PC-3 (cell line): ENCODE measurements around the gene SLC1A3. TPM values are rescaled to one million over a fixed set of nuclear protein-coding genes. Genes with fewer than 3 reads are reported as not detected.

ENCODE experiments used
- ATAC-seq: fragments of 200-7000 bp; cut with Tn5 transposase; 2 replicates; pipeline ENCODE4 v1.9.1; 2020; ENCODE audit warnings: mild to moderate bottlenecking, moderate library complexity
- BruUV-seq: library from RNA; stranded (reverse); fragments of 400-500 nt; replicated peaks from 2 replicates; lab custom pipeline; 2021; lab: Mats Ljungman, UMichigan
- CTCF ChIA-PET: fragments of 300-600 bp; sonication (Branson Sonifier 250); formaldehyde crosslinking; loops from one replicate; lab custom pipeline; 2022; ENCODE audit warnings: antibody characterized with exemption; lab: Charles Lee
- POLR2A ChIA-PET: fragments of 300-600 bp; sonication (Branson Sonifier 250); formaldehyde crosslinking; loops from one replicate; lab custom pipeline; 2022; ENCODE audit warnings: antibody characterized with exemption; ENCODE audit not compliant: unreplicated experiment; lab: Charles Lee
- DNase-seq: peaks from one replicate; pipeline ENCODE4 v3.0.0-alpha.2; 2015
- H2AFZ ChIP-seq: fragments of 300-600 bp; sonication (generic); 2 replicates; pipeline ENCODE4 v1.6.0; 2016; ENCODE audit warnings: antibody characterized with exemption, low read length
- H3F3A ChIP-seq: fragments of 300-600 bp; sonication (generic); one replicate; pipeline ENCODE4 v1.6.0; 2017; ENCODE audit warnings: antibody characterized with exemption, low read length, control low read depth, mild to moderate bottlenecking; ENCODE audit not compliant: unreplicated experiment
- H3K27ac ChIP-seq: fragments of 300-600 bp; sonication (generic); 2 replicates; pipeline ENCODE4 v1.5.1; 2016; ENCODE audit warnings: mild to moderate bottlenecking, low read length
- H3K27me3 ChIP-seq: fragments of 300-600 bp; sonication (generic); 2 replicates; pipeline ENCODE4 v1.6.1; 2016; ENCODE audit warnings: low read length, mixed read lengths
- H3K36me3 ChIP-seq: fragments of 300-600 bp; sonication (generic); 2 replicates; pipeline ENCODE4 v1.6.1; 2016; ENCODE audit warnings: low read depth, mixed run types, low read length, mixed read lengths
- H3K4me1 ChIP-seq: fragments of 300-600 bp; sonication (generic); 2 replicates; pipeline ENCODE4 v1.5.1; 2016; ENCODE audit warnings: low read length; ENCODE audit not compliant: insufficient read depth
- H3K4me2 ChIP-seq: fragments of 300-600 bp; sonication (generic); 2 replicates; pipeline ENCODE4 v1.6.0; 2016; ENCODE audit warnings: low read length
- H3K4me3 ChIP-seq: fragments of 300-600 bp; sonication (generic); 2 replicates; pipeline ENCODE4 v1.5.1; 2016; ENCODE audit warnings: mild to moderate bottlenecking, low read length, mixed read lengths
- H3K79me2 ChIP-seq: fragments of 300-600 bp; sonication (generic); 2 replicates; pipeline ENCODE4 v1.6.1; 2017; ENCODE audit warnings: low read length, mixed read lengths
- H3K9ac ChIP-seq: fragments of 300-600 bp; sonication (generic); 2 replicates; pipeline ENCODE4 v1.6.0; 2016; ENCODE audit warnings: mild to moderate bottlenecking, low read length
- H3K9me2 ChIP-seq: fragments of 300-600 bp; sonication (generic); replicated peaks from 2 replicates; pipeline ENCODE4 v1.6.1; 2016; ENCODE audit warnings: mixed run types, low read length, mixed read lengths
- H3K9me3 ChIP-seq: fragments of 300-600 bp; sonication (generic); 2 replicates; pipeline ENCODE4 v1.6.1; 2016; ENCODE audit warnings: low read length, mixed read lengths
- H4K20me1 ChIP-seq: fragments of 300-600 bp; sonication (generic); 2 replicates; pipeline ENCODE4 v1.6.1; 2016; ENCODE audit warnings: low read length, mixed read lengths
- EZH2 ChIP-seq: fragments of 300-600 bp; sonication (generic); IDR thresholded peaks from one replicate; pipeline ENCODE4 v1.6.1; 2017; ENCODE audit warnings: antibody characterized with exemption, mild to moderate bottlenecking, low read length; ENCODE audit not compliant: unreplicated experiment
- EZH2phosphoT487 ChIP-seq: fragments of 300-600 bp; sonication (generic); IDR thresholded peaks from 2 replicates; pipeline ENCODE4 v1.6.1; 2018; ENCODE audit warnings: mild to moderate bottlenecking, antibody characterized with exemption, low read length, borderline replicate concordance
- intact Hi-C: fragments of 100-400 bp; cut with micrococcal nuclease; formaldehyde crosslinking; loops from 2 replicates; pipeline ENCODE4 v1.9.0; 2023
- total RNA-seq: library from RNA; depleted of rRNA; stranded (reverse); fragments of >200 nt; gene quantifications from 2 replicates; pipeline ENCODE4 v1.2.3, GENCODE V29; 2014
- TF ChIP-seq, protein P1 (sequence below): fragments of 300-600 bp; sonication (generic); conservative IDR thresholded peaks from 2 replicates; pipeline ENCODE4 v1.5.1; 2017; ENCODE audit warnings: antibody characterized with exemption, low read depth, mild to moderate bottlenecking, low read length

Gene SLC1A3
- total RNA-seq, 1 experiment from 2014 or later: 24.7 TPM

- no TSS peak for BruUV-seq
- no peaks in the 10 kb centered on the region for H3K27me3 ChIP-seq
- ChIA-PET CTCF (interaction anchor here (0.6 kb wide), 1 partner anchor 26 kb away, joined by 3 read pairs; no protein-coding TSS in a partner anchor), POLR2A (no interaction called here)
- no peak overlapping the region for H3K4me3 ChIP-seq
- intact Hi-C loops: no loop called here
- H3K4me1 ChIP-seq: no peaks in the 10 kb centered on the region
- H3K36me3 ChIP-seq: no peaks in the 10 kb centered on the region
- no peaks in the 10 kb centered on the region for H4K20me1 ChIP-seq
- H3K4me2 ChIP-seq: no peak overlapping the region
- DNase-seq (no peak), ATAC-seq (no peak)
- H3F3A ChIP-seq: no peaks in the 10 kb centered on the region
- no peak overlapping the region for H2AFZ ChIP-seq
- no peaks in the 10 kb centered on the region for H3K79me2 ChIP-seq
- no peak overlapping the region for H3K9ac ChIP-seq
- no peak overlapping the region for H3K27ac ChIP-seq
- no peak for TF ChIP-seq EZH2
- TF ChIP-seq EZH2phosphoT487: no peak
- TF ChIP-seq, protein P1, sequence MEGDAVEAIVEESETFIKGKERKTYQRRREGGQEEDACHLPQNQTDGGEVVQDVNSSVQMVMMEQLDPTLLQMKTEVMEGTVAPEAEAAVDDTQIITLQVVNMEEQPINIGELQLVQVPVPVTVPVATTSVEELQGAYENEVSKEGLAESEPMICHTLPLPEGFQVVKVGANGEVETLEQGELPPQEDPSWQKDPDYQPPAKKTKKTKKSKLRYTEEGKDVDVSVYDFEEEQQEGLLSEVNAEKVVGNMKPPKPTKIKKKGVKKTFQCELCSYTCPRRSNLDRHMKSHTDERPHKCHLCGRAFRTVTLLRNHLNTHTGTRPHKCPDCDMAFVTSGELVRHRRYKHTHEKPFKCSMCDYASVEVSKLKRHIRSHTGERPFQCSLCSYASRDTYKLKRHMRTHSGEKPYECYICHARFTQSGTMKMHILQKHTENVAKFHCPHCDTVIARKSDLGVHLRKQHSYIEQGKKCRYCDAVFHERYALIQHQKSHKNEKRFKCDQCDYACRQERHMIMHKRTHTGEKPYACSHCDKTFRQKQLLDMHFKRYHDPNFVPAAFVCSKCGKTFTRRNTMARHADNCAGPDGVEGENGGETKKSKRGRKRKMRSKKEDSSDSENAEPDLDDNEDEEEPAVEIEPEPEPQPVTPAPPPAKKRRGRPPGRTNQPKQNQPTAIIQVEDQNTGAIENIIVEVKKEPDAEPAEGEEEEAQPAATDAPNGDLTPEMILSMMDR: no peak
- no peaks in the 10 kb centered on the region for H3K9me2 ChIP-seq
- no peaks in the 10 kb centered on the region for H3K9me3 ChIP-seq
These were observed 44.8 kb upstream of the SLC1A3 start for GRCh38 chr5:36561601-36562000.

GRCh38 chr5:36569491-36569890 is 36.9 kb upstream of the SLC1A3 start:
- intact Hi-C loops: no loop called here
- DNase-seq: no peak
- Histone ChIP-seq H3K9ac (no peak overlapping the region), H2AFZ (no peak overlapping the region), H3K79me2 (no peaks in the 10 kb centered on the region), H3F3A (no peaks in the 10 kb centered on the region), H4K20me1 (no peaks in the 10 kb centered on the region), H3K27me3 (no peaks in the 10 kb centered on the region), H3K9me3 (no peaks in the 10 kb centered on the region), H3K4me2 (no peak overlapping the region), H3K27ac (no peak overlapping the region), H3K4me3 (no peak overlapping the region), H3K36me3 (no peaks in the 10 kb centered on the region), H3K9me2 (no peaks in the 10 kb centered on the region), H3K4me1 (peaks cover 8% of the 10 kb centered on the region; the same call in 1 of the 2 replicates)
- BruUV-seq: no TSS peak
- ChIA-PET POLR2A (no interaction called here), CTCF (no interaction called here)
- no peak for ATAC-seq
- TF ChIP-seq EZH2phosphoT487 (no peak), EZH2 (no peak)
- TF ChIP-seq, protein P1: no peak

GRCh38 chr5:36570301-36571095 is 35.9 kb upstream of the SLC1A3 start:
- no peak for ATAC-seq
- H2AFZ ChIP-seq: no peak overlapping the region
- TF ChIP-seq EZH2phosphoT487 (no peak), EZH2 (no peak)
- TF ChIP-seq, protein P1: no peak
- peaks cover 11% of the 10 kb centered on the region; the same call in 1 of the 2 replicates for H3K4me1 ChIP-seq
- no peaks in the 10 kb centered on the region for H3K79me2 ChIP-seq
- CTCF ChIA-PET: no interaction called here
- POLR2A ChIA-PET: no interaction called here
- intact Hi-C loops: no loop called here
- no peak for DNase-seq
- H3K36me3 ChIP-seq: no peaks in the 10 kb centered on the region
- no peak overlapping the region for H3K4me3 ChIP-seq
- BruUV-seq: no TSS peak
- H3F3A ChIP-seq: no peaks in the 10 kb centered on the region
- H3K4me2 ChIP-seq: no peak overlapping the region
- H3K9me3 ChIP-seq: no peaks in the 10 kb centered on the region
- no peaks in the 10 kb centered on the region for H4K20me1 ChIP-seq
- no peaks in the 10 kb centered on the region for H3K27me3 ChIP-seq
- no peak overlapping the region for H3K9ac ChIP-seq
- no peaks in the 10 kb centered on the region for H3K9me2 ChIP-seq
- no peak overlapping the region for H3K27ac ChIP-seq
